ENCODE results near the gene COQ8B. TPM values are rescaled to one million over a fixed set of nuclear protein-coding genes. Genes with fewer than 3 reads are reported as not detected.
"Not testable (repeated sequence)": the region's sequence is repeated elsewhere in the genome, so short reads cannot be mapped to it uniquely, and the experiment has no call there.

Gene COQ8B
- 24.0 TPM for total RNA-seq
- long read RNA-seq, transcript COQ8B-202 (15 exons, 2,443 nt): major isoform, 5 of 59 reads
- long read RNA-seq, partial matches to known transcripts: 10 of 59 reads
- long read RNA-seq, other reads (novel, unspliced or antisense): 43 of 59 reads

DNA sequence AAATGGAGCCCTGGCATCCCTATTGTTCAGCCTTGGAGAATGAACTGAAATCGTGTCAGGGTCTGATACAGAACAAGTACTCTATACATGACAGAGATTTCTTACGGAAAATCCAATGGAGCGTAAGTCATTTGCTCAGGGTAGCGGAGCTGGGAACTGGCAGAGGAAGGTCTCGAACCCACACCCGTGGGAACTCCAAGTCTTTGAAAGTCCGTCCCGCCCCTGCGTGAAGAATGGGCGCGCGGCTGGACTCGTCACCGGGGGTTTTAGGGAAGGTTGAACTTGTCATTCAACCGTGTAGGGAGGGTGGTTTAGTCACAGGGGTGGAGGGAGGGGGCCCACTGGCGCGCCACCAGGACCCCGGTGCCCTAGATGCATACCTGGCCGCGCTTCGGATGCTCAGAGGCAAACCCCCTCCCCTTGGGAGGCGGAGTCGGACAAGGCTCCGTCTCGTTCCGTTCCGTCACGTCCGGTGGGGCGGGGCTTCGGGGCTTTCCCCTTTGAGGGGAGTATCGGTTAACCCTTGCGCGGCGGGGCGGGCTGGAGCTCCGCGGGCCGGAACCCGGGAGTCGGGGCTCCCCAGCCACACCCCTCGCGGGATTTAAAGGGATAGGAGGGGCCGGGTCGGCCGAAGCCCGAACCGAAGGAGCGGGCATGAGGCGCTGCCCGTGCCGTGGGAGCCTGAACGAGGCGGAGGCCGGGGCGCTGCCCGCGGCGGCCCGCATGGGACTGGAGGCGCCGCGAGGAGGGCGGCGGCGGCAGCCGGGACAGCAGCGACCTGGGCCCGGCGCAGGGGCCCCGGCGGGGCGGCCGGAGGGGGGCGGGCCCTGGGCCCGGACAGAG, at the start of gene COQ8B, which contains the start of gene ITPKC:
Gene COQ8B, minus strand, starts transcription at position 405 of the 843 bp plus-strand sequence. CDS start 2,254 bp downstream, outside the sequence.
Gene ITPKC, plus strand, starts transcription at position 631 of the 843 bp plus-strand sequence. Its CDS starts 24 bp downstream, at position 655.
- Histone ChIP-seq H3K27ac (replicated peaks) (peak within 1 kb of the TSS; percentile 97), H3K27me3 (ENCODE audit: low read depth) (no peaks in the 10 kb centered on the region), H3K4me3 (peak within 1 kb of the TSS; percentile 85), H3K36me3 (peaks cover 10% of the 10 kb centered on the region), H3K9me3 (replicated peaks) (no peaks in the 10 kb centered on the region), H3K4me1 (peaks cover 77% of the 10 kb centered on the region)
- intact Hi-C loops (cut with micrococcal nuclease): no loop called here
- TF ChIP-seq CTCF (IDR thresholded peaks at IDR 0.05; ENCODE audit: borderline replicate concordance): peak; percentile 39
- peak; percentile 100 for DNase-seq

DNA sequence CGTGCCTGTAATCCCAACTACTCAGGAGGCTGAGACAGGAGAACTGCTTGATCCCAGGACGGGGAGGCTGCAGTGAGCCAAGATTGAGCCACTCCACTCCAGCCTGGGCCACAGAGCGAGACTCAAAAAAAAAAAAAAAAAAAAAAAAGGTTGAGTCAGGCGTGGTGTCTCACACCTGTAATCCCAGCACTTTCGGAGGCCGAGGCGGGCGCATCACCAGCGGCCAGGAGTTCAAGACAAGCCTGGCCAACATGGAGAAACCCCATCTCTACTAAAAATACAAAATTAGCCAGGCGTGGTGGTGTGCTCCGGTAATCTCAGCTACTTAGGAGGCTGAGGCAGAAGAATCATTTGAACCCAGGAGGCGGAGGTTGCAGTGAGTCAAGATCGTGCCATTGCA, 49.7 kb upstream of the COQ8B start:
- H3K4me3 ChIP-seq; H3K4me1 ChIP-seq; intact Hi-C loops (cut with micrococcal nuclease); H3K27ac ChIP-seq (replicated peaks); H3K27me3 ChIP-seq (ENCODE audit: low read depth); H3K9me3 ChIP-seq (replicated peaks); DNase-seq: not testable (repeated sequence)
- peaks cover 49% of the 10 kb centered on the region for H3K36me3 ChIP-seq

GRCh38 chr19:40763963-40764362, 47.3 kb upstream of the COQ8B start:
- Histone ChIP-seq H3K27me3 (ENCODE audit: low read depth) (no peaks in the 10 kb centered on the region), H3K27ac (replicated peaks) (no peak overlapping the region), H3K4me1 (no peaks in the 10 kb centered on the region), H3K36me3 (peaks cover 71% of the 10 kb centered on the region), H3K4me3 (no peak overlapping the region), H3K9me3 (replicated peaks) (no peaks in the 10 kb centered on the region)
- no peak for DNase-seq
- intact Hi-C loops (cut with micrococcal nuclease): no loop called here
- TF ChIP-seq CTCF (IDR thresholded peaks at IDR 0.05; ENCODE audit: borderline replicate concordance): no peak

DNA sequence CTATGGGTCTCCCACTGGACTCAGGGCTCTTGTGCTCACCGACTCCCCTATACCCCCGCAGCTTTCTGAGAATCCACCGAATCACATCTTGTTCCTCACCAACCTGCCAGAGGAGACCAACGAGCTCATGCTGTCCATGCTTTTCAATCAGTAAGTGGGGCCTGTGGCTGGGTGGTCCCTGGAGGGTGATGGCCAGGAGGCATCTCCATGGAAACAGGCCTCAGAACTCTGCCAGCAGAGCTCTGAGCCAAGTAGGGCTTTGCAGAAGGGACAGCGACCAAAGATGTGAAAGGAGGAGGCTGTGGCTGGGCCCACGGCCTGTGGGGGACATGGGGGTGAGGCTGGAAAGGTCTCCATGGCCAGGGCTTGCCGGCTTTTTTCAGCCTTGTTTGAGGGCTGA, 46.8 kb upstream of the COQ8B start:
- no peaks in the 10 kb centered on the region for H3K9me3 ChIP-seq (replicated peaks)
- no peaks in the 10 kb centered on the region for H3K27me3 ChIP-seq (ENCODE audit: low read depth)
- peaks cover 76% of the 10 kb centered on the region for H3K36me3 ChIP-seq
- H3K27ac ChIP-seq (replicated peaks): no peak overlapping the region
- intact Hi-C loops (cut with micrococcal nuclease): no loop called here
- no peak for TF ChIP-seq CTCF (IDR thresholded peaks at IDR 0.05; ENCODE audit: borderline replicate concordance)
- no peaks in the 10 kb centered on the region for H3K4me1 ChIP-seq
- DNase-seq: no peak
- H3K4me3 ChIP-seq: no peak overlapping the region

GRCh38 chr19:40762754-40763470, 46.2 kb upstream of the COQ8B start:
- no peak for DNase-seq
- no peak for TF ChIP-seq CTCF (IDR thresholded peaks at IDR 0.05; ENCODE audit: borderline replicate concordance)
- Histone ChIP-seq H3K4me1 (no peaks in the 10 kb centered on the region), H3K27me3 (ENCODE audit: low read depth) (no peaks in the 10 kb centered on the region), H3K27ac (replicated peaks) (no peak overlapping the region), H3K9me3 (replicated peaks) (no peaks in the 10 kb centered on the region), H3K4me3 (no peak overlapping the region), H3K36me3 (peaks cover 82% of the 10 kb centered on the region)
- intact Hi-C loops (cut with micrococcal nuclease): no loop called here
